ENCODE measurements around the gene SLC9A3.

- TF ChIP-seq CTCF (IDR thresholded peaks at IDR 0.05) (no peak), POLR2A (IDR thresholded peaks at IDR 0.05) (no peak)
Measured at GRCh38 chr5:422323-423232, 101.7 kb downstream of the SLC9A3 start.

Data from prostate gland (tissue), 2 donors.